ENCODE data around the gene LRCH2. TPM values are rescaled to one million over a fixed set of nuclear protein-coding genes. Genes with fewer than 3 reads are reported as not detected.

Gene LRCH2
- polyA plus RNA-seq, 3 donors, result not detected

DNA sequence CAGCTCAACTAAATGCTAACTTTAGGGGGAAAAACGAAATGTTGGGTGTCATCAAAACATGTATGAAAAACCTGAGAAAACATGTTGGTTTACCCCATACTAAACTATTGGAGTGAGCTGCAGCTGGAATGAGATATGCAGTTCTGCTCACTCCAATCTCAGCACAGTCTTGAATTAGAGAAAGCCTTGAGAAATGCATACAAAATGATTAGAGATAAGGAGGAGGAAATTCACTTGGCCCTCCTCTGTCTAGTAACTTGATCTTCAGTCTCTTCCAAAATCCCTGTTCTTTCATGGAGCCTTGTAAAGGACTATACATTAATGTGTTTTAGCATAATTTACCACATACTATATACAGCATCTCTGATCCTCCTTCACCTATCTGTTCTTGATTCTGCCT, 3.2 kb upstream of the LRCH2 start:
- no peak overlapping the region for H3K27ac Mint-ChIP-seq
- H3K9me3 ChIP-seq (replicated peaks in 1 of 2; ENCODE audit: control insufficient read depth in 1 of 2, insufficient read depth in 1 of 2, low read length in 2 of 2), result no peaks in the 10 kb centered on the region
- no peak overlapping the region for H3K4me3 Mint-ChIP-seq
- H4K20me1 ChIP-seq (ENCODE audit: insufficient read depth, low read length), result no peaks in the 10 kb centered on the region
- H3K4me1 ChIP-seq (ENCODE audit: control insufficient read depth in 1 of 2, insufficient read depth in 2 of 2, low read length in 2 of 2), result no peaks in the 10 kb centered on the region
- TF ChIP-seq, protein P1, sequence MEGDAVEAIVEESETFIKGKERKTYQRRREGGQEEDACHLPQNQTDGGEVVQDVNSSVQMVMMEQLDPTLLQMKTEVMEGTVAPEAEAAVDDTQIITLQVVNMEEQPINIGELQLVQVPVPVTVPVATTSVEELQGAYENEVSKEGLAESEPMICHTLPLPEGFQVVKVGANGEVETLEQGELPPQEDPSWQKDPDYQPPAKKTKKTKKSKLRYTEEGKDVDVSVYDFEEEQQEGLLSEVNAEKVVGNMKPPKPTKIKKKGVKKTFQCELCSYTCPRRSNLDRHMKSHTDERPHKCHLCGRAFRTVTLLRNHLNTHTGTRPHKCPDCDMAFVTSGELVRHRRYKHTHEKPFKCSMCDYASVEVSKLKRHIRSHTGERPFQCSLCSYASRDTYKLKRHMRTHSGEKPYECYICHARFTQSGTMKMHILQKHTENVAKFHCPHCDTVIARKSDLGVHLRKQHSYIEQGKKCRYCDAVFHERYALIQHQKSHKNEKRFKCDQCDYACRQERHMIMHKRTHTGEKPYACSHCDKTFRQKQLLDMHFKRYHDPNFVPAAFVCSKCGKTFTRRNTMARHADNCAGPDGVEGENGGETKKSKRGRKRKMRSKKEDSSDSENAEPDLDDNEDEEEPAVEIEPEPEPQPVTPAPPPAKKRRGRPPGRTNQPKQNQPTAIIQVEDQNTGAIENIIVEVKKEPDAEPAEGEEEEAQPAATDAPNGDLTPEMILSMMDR (IDR thresholded peaks at IDR 0.05), result no peak
- peaks cover 0 to 10% (median 3%) of the 10 kb centered on the region in 7 donors for H3K9me3 Mint-ChIP-seq
- H3K79me2 ChIP-seq (ENCODE audit: insufficient read depth, low read length), result no peaks in the 10 kb centered on the region
- H3K36me3 Mint-ChIP-seq, result no peaks in the 10 kb centered on the region
- H3K9ac ChIP-seq (ENCODE audit: insufficient read depth, low read length, poor library complexity, severe bottlenecking), result no peak overlapping the region
- no peaks in the 10 kb centered on the region for H3K4me1 Mint-ChIP-seq
- H2AFZ ChIP-seq (ENCODE audit: insufficient read depth, low read depth, low read length, poor library complexity, severe bottlenecking), result no peak overlapping the region
- no peak overlapping the region for H3K4me3 ChIP-seq (replicated peaks in 1 of 3; ENCODE audit: low read depth in 2 of 3, low read length in 3 of 3)
- no peak overlapping the region for H3K4me2 ChIP-seq (replicated peaks; ENCODE audit: extremely low read depth, low read length, poor library complexity, severe bottlenecking)
- DNase-seq, result no peak
- H3K27ac ChIP-seq (ENCODE audit: low read depth in 1 of 2, low read length in 2 of 2), result no peak overlapping the region
- peaks cover 23 to 40% (median 26%) of the 10 kb centered on the region in 3 donors for H3K27me3 Mint-ChIP-seq (ENCODE audit: low read depth in 3 of 3)
- intact Hi-C loops (cut with micrococcal nuclease), result no loop called here
- H3K27me3 ChIP-seq (ENCODE audit: control insufficient read depth in 2 of 2, insufficient read depth in 2 of 2, low read length in 2 of 2), result peaks cover 25 to 27% of the 10 kb centered on the region in 2 donors
- WGBS (ENCODE audit: insufficient coverage), result no CpG with 5 or more reads among the region's 1 CpG
- H3K36me3 ChIP-seq (replicated peaks in 1 of 2; ENCODE audit: control insufficient read depth in 1 of 2, insufficient read depth in 2 of 2, low read length in 2 of 2), result no peaks in the 10 kb centered on the region

DNA sequence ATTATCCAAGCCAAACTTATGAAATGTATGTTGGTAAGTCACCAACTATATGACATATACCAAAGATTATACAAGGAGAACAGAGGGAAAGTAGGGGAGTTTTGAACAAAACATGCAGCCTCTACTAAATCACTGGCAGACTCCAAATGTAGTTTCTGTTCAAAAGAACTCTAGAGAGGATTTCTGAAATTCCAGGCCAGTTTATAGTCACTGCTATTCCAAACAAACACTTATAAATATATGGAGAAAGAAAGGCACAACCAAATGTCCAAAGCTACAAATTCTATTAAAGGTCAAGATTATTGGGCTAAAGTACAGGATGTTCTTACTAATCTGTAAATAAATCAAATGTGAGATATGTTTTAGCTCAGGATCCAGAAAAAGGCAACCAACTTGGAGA, 2.7 kb upstream of the LRCH2 start:
- peaks cover 0 to 10% (median 3%) of the 10 kb centered on the region in 7 donors for H3K9me3 Mint-ChIP-seq
- Histone ChIP-seq H3K4me3 (replicated peaks in 1 of 3; ENCODE audit: low read depth in 2 of 3, low read length in 3 of 3) (no peak overlapping the region), H3K9me3 (replicated peaks in 1 of 2; ENCODE audit: control insufficient read depth in 1 of 2, insufficient read depth in 1 of 2, low read length in 2 of 2) (no peaks in the 10 kb centered on the region), H3K27ac (ENCODE audit: low read depth in 1 of 2, low read length in 2 of 2) (no peak overlapping the region), H3K79me2 (ENCODE audit: insufficient read depth, low read length) (no peaks in the 10 kb centered on the region), H4K20me1 (ENCODE audit: insufficient read depth, low read length) (no peaks in the 10 kb centered on the region), H3K4me2 (replicated peaks; ENCODE audit: extremely low read depth, low read length, poor library complexity, severe bottlenecking) (no peak overlapping the region), H2AFZ (ENCODE audit: insufficient read depth, low read depth, low read length, poor library complexity, severe bottlenecking) (no peak overlapping the region), H3K9ac (ENCODE audit: insufficient read depth, low read length, poor library complexity, severe bottlenecking) (no peak overlapping the region), H3K36me3 (replicated peaks in 1 of 2; ENCODE audit: control insufficient read depth in 1 of 2, insufficient read depth in 2 of 2, low read length in 2 of 2) (no peaks in the 10 kb centered on the region), H3K27me3 (ENCODE audit: control insufficient read depth in 2 of 2, insufficient read depth in 2 of 2, low read length in 2 of 2) (peaks cover 28 to 30% of the 10 kb centered on the region in 2 donors), H3K4me1 (ENCODE audit: control insufficient read depth in 1 of 2, insufficient read depth in 2 of 2, low read length in 2 of 2) (no peaks in the 10 kb centered on the region)
- no peaks in the 10 kb centered on the region for H3K36me3 Mint-ChIP-seq
- peaks cover 24 to 40% (median 31%) of the 10 kb centered on the region in 3 donors for H3K27me3 Mint-ChIP-seq (ENCODE audit: low read depth in 3 of 3)
- H3K4me1 Mint-ChIP-seq, result no peaks in the 10 kb centered on the region
- no peak for DNase-seq
- H3K27ac Mint-ChIP-seq, result no peak overlapping the region
- TF ChIP-seq, protein P1 (IDR thresholded peaks at IDR 0.05), result no peak
- intact Hi-C loops (cut with micrococcal nuclease), result no loop called here
- no peak overlapping the region for H3K4me3 Mint-ChIP-seq
